Measurements from ENCODE around the gene EYA3. TPM values are rescaled to one million over a fixed set of nuclear protein-coding genes. Genes with fewer than 3 reads are reported as not detected.

The EYA3 gene
- total RNA-seq, 4 donors from 2014 or later = 13.8 to 21.9 (median 15.8) TPM

DNA sequence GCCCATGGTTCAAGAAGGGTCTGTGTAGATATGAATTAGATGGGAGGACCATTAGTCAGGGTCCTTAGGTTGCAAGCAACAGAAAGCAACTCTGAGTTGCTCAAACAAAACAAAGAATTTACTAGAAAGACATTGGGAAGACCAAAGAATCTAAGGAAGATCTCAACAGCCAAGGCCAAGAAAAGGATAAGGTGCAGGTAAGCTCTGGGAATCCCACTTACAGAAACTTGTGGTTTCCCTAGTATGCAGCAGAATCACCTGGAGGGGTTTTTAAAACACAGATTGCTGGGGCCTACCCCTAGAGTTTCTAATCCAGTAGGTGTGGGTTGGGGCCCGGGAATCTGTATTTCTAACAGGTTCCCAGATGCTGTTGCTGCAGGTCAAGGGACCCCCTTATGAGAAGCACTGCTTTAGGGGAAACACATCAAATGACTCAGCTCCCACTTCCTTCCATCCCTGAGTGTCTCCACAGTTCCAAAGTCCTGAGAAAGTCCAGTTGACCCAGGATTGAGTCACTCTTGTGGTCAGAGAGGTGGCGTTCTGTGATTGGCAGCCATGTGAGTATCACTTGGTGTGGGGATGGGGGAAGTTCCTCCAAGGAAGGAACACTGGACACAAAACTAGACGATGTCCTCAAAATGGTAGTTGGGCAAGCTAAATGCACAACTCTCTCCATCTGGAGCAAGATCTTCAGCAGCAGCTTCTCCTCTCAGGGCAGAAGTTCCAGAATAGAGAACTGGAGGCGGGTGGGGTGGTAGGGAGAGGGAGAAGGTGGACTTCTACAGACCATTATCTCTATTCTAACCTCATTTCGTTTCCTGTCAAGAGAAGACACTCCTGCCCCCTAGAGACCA lies 24.2 kb upstream of the EYA3 start:
- H3K27me3 ChIP-seq = no peaks in the 10 kb centered on the region
- intact Hi-C loops (cut with DNase I) = no loop called here
- no peaks in the 10 kb centered on the region for H3K36me3 ChIP-seq
- no peak overlapping the region for H3K27ac ChIP-seq
- WGBS, 2 donors = 73 to 81% methylated on average over 5 of the region's 5 CpGs
- H3K4me3 ChIP-seq = no peak overlapping the region
- H3K4me1 ChIP-seq = peaks cover 0 to 8% (median 0%) of the 10 kb centered on the region in 3 donors
- no peak for TF ChIP-seq POLR2A (IDR thresholded peaks at IDR 0.05)
- TF ChIP-seq, protein P1, sequence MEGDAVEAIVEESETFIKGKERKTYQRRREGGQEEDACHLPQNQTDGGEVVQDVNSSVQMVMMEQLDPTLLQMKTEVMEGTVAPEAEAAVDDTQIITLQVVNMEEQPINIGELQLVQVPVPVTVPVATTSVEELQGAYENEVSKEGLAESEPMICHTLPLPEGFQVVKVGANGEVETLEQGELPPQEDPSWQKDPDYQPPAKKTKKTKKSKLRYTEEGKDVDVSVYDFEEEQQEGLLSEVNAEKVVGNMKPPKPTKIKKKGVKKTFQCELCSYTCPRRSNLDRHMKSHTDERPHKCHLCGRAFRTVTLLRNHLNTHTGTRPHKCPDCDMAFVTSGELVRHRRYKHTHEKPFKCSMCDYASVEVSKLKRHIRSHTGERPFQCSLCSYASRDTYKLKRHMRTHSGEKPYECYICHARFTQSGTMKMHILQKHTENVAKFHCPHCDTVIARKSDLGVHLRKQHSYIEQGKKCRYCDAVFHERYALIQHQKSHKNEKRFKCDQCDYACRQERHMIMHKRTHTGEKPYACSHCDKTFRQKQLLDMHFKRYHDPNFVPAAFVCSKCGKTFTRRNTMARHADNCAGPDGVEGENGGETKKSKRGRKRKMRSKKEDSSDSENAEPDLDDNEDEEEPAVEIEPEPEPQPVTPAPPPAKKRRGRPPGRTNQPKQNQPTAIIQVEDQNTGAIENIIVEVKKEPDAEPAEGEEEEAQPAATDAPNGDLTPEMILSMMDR (IDR thresholded peaks at IDR 0.05) = peak in 1 of 6 experiments; percentile 12
- no peak for DNase-seq
- H3K9me3 ChIP-seq = no peaks in the 10 kb centered on the region

DNA sequence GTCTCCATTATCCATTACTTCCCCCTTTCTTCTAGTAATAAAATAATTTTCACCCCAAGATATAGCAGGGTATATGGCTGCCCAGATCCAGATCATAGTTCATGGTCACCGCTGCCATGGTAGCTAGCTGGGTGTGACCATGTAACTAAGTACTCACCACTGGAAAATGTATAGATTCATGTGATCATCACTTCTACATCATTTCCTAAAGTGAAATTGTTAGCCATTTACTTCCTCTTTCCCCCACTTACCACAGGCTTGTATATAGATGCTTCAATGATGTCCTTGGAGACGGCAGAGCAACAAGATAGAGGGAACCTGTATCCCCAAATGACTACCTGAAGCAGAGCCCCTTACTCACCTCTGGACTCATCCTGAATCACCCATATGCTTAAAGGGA lies 22.7 kb upstream of the EYA3 start:
- 82 to 90% methylated on average over 2 of the region's 2 CpGs for WGBS, 2 donors
- DNase-seq = no peak
- H3K4me1 ChIP-seq = peaks cover 0 to 8% (median 0%) of the 10 kb centered on the region in 3 donors
- TF ChIP-seq POLR2A (IDR thresholded peaks at IDR 0.05) = no peak
- TF ChIP-seq, protein P1 (IDR thresholded peaks at IDR 0.05) = no peak
- no peaks in the 10 kb centered on the region for H3K36me3 ChIP-seq
- no peak overlapping the region for H3K4me3 ChIP-seq
- H3K9me3 ChIP-seq = no peaks in the 10 kb centered on the region
- H3K27ac ChIP-seq = no peak overlapping the region
- intact Hi-C loops (cut with DNase I) = no loop called here
- no peaks in the 10 kb centered on the region for H3K27me3 ChIP-seq

DNA sequence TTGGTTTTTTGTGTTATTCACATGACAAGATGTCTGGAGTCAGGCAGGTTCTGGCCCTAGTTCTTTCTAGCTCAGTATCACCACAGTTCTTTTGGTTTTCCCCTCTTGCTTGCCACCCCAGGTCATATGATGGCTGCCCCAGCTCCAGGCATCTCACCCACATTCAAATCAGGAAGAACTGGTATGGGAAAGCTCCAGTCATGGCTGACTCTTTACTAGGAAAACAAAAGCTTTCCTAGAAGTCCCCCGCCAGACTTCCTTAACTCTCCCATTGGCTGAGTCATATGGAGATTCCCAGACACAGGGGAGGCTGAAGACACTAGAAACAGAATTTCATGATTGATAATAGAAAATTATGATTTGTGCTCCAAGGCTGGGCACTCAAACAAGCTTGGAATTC lies 22.1 kb upstream of the EYA3 start:
- no peak for DNase-seq
- Histone ChIP-seq H3K27ac (no peak overlapping the region), H3K27me3 (no peaks in the 10 kb centered on the region), H3K36me3 (no peaks in the 10 kb centered on the region), H3K4me3 (no peak overlapping the region), H3K4me1 (peaks cover 0 to 8% (median 0%) of the 10 kb centered on the region in 3 donors), H3K9me3 (no peaks in the 10 kb centered on the region)
- TF ChIP-seq POLR2A (IDR thresholded peaks at IDR 0.05) = no peak
- TF ChIP-seq, protein P1 (IDR thresholded peaks at IDR 0.05) = no peak
- WGBS, 2 donors = 21 to 50% methylated on average over 1 of the region's 1 CpG
- intact Hi-C loops (cut with DNase I) = no loop called here

DNA sequence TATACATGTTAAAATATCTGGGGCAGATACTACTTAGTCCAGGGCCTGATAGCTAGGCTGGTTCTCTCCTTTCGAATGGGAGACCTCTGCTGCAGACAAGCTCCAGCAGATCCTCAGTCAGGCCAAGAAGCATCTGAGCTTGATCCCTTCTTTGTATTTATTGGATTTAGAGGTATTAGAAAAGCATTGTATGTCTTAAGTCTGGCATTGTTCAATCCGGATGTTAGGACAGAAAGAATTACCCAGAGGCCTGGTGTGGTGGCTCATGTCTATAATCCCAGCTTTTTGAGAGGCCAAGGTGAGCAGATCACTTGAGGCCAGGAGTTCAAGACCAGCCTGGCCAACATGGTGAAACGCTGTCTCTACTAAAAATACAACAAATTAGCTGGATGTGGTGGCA lies 21.2 kb upstream of the EYA3 start:
- no peaks in the 10 kb centered on the region for H3K36me3 ChIP-seq
- no peak for DNase-seq
- WGBS, 2 donors = 46 to 57% methylated on average over 3 of the region's 3 CpGs
- intact Hi-C loops (cut with DNase I) = no loop called here
- H3K27ac ChIP-seq = no peak overlapping the region
- peaks cover 0 to 16% (median 0%) of the 10 kb centered on the region in 3 donors for H3K4me1 ChIP-seq
- H3K9me3 ChIP-seq = no peaks in the 10 kb centered on the region
- TF ChIP-seq, protein P1 (IDR thresholded peaks at IDR 0.05) = no peak
- TF ChIP-seq POLR2A (IDR thresholded peaks at IDR 0.05) = no peak
- no peak overlapping the region for H3K4me3 ChIP-seq
- H3K27me3 ChIP-seq = no peaks in the 10 kb centered on the region

DNA sequence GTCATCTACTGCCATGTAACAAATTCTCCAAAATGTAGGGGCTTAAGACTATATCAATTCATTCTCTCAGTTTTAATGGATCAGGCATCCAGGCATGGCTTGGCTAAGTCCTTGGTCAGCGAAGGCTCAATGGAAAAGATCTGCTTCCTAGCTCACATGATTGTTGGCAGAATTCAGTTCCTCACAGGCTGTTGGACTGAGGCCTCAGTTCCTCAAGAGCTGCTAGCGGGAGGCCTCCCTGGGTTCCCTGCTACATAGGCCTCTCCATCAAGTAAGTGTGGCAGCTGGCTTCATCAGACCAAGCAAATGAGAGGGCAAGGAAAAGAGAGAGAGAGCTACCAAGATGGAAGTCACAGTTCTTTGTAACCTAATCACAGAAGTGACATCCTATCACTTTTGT lies 19.6 kb upstream of the EYA3 start:
- Histone ChIP-seq H3K4me3 (no peak overlapping the region), H3K9me3 (no peaks in the 10 kb centered on the region), H3K36me3 (no peaks in the 10 kb centered on the region), H3K27ac (no peak overlapping the region), H3K4me1 (peaks cover 0 to 18% (median 0%) of the 10 kb centered on the region in 3 donors), H3K27me3 (no peaks in the 10 kb centered on the region)
- DNase-seq = no peak
- TF ChIP-seq, protein P1 (IDR thresholded peaks at IDR 0.05) = no peak
- TF ChIP-seq POLR2A (IDR thresholded peaks at IDR 0.05) = no peak
- WGBS, 2 donors = 100% methylated on average over 1 of the region's 2 CpGs; no CpG with 5 or more reads in 1 of the 2 donors
- intact Hi-C loops (cut with DNase I) = no loop called here

Data from esophagus squamous epithelium (tissue), 5 donors.